Natural killer cell (primary cell): ENCODE data around the gene THBS1. TPM values are rescaled to one million over a fixed set of nuclear protein-coding genes. Genes with fewer than 3 reads are reported as not detected.

ENCODE experiments used
- ATAC-seq, 3 donors: fragments of 150-1000 bp in 2 of 3; fragments of 200-7000 bp in 1 of 3; cut with Tn5 transposase; 1 replicate in 1 of 3; 2 replicates in 2 of 3; pipeline ENCODE4 v1.10.0; 2021; ENCODE audit warnings: mild to moderate bottlenecking in 2 of 3, moderate library complexity in 2 of 3
- DNase-seq, 2 donors: peaks; one replicate each; pipeline versions ENCODE4 v3.0.0 to v3.0.0-alpha.2; 2013 to 2021; ENCODE audit warnings: mixed read lengths in 1 of 2
- H3K27ac ChIP-seq: one replicate; pipeline ENCODE4 v1.5.1; 2013; ENCODE audit warnings: mild to moderate bottlenecking, low read length
- H3K27me3 ChIP-seq: one replicate; pipeline ENCODE4 v1.6.1; 2013; ENCODE audit warnings: low read length; ENCODE audit not compliant: control insufficient read depth, insufficient read depth
- H3K36me3 ChIP-seq: one replicate; pipeline ENCODE4 v1.6.1; 2013; ENCODE audit warnings: low read length; ENCODE audit not compliant: control insufficient read depth, insufficient read depth
- H3K4me1 ChIP-seq: one replicate; pipeline ENCODE4 v1.6.1; 2013; ENCODE audit warnings: low read length; ENCODE audit not compliant: control insufficient read depth, insufficient read depth
- H3K4me3 ChIP-seq: one replicate; pipeline ENCODE4 v1.5.1; 2013; ENCODE audit warnings: low read length
- H3K9me3 ChIP-seq: one replicate; pipeline ENCODE4 v1.6.1; 2013; ENCODE audit warnings: low read length; ENCODE audit not compliant: control insufficient read depth, insufficient read depth
- H3K27ac Mint-ChIP-seq, 2 donors: one replicate each; pipeline ENCODE4 v1.8.0; 2022; ENCODE audit warnings: mild to moderate bottlenecking in 2 of 2, mixed read lengths in 2 of 2, moderate library complexity in 1 of 2
- H3K27me3 Mint-ChIP-seq, 2 donors: one replicate each; pipeline ENCODE4 v1.8.0; 2022; ENCODE audit warnings: low read depth in 2 of 2, mixed read lengths in 2 of 2
- H3K36me3 Mint-ChIP-seq: one replicate; pipeline ENCODE4 v1.8.0; 2022; ENCODE audit warnings: mixed read lengths
- H3K4me1 Mint-ChIP-seq, 2 donors: one replicate each; pipeline ENCODE4 v1.8.0; 2022; ENCODE audit warnings: mixed read lengths in 2 of 2
- H3K4me3 Mint-ChIP-seq: one replicate; pipeline ENCODE4 v1.8.0; 2022; ENCODE audit warnings: mild to moderate bottlenecking, moderate library complexity, mixed read lengths
- H3K9me3 Mint-ChIP-seq, 2 donors: one replicate each; pipeline ENCODE4 v1.8.0; 2022; ENCODE audit warnings: mixed read lengths in 2 of 2
- WGBS: methylation state at CpG from one replicate; pipeline ENCODE4 v1.1.7; 2013; ENCODE audit warnings: missing lambda C conversion rate; ENCODE audit not compliant: insufficient coverage; 5-methylcytosine and 5-hydroxymethylcytosine counted together
- intact Hi-C: fragments of 100-400 bp; cut with micrococcal nuclease; formaldehyde crosslinking; loops from one replicate; pipeline ENCODE4 v1.14.2; 2022
- total RNA-seq, 4 donors: library from RNA; stranded (reverse); fragments of 120-200 nt in 1 of 4; gene quantifications; one replicate each; pipeline versions ENCODE4 v1.2.3 to v1.2.4, GENCODE V29; 2013 to 2022
- TF ChIP-seq, protein P1 (sequence below): fragments of 200-600 bp; IDR thresholded peaks from one replicate; pipeline ENCODE4 v1.8.0; 2022; ENCODE audit warnings: antibody characterized with exemption

The THBS1 gene
- total RNA-seq, 3 donors from 2014 or later (not counting 1 experiment from before 2014, with no cell fraction given), result 27.1 to 43.3 (median 38.3) TPM

DNA sequence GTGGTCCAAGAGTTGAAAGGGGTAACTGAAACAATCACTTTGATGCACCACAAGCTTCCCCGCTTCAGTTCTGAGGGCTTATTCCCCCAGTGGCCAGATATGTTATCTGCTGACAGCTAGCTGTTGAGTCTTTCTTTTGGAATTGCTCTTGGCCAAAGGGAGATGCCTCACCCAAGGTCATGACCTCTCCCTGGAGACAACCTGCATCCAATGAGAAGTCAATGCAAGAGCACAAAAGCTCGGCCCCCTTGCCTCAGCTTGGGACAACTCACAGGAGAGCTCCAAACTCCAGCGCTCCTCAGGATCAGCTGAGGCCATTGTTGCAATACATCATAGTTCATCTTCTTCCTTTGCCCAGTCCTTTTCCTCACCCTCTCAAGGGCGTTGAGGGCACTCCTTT, 31.0 kb upstream of the THBS1 start:
- WGBS, result 89% methylated on average over 4 of the region's 4 CpGs
- H3K27ac Mint-ChIP-seq, result no peak overlapping the region
- no peak for DNase-seq

DNA sequence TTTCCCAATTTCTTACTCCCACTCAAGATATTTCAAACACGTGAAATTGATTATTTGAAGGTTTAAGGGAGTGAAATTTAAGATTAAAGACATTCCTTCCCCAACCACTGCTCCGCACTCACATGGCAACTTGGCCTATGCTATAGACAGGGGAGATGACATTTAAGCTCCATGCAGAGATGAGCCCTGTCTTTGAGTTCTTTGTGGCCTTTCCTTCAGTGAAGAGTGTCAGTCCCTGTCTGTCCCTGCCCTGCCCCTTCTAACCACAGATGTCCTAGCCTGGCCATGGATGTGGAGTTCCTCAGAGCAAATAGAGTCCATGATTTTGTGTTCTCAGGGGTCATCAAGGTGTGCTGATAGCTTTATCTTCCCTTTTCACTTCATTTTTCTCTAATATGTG, 29.4 kb upstream of the THBS1 start:
- WGBS, result 83% methylated on average over 1 of the region's 2 CpGs
- Mint-ChIP-seq H3K27ac (no peak overlapping the region), H3K4me3 (no peak overlapping the region), H3K4me1 (peaks cover 8 to 11% of the 10 kb centered on the region in 2 donors), H3K27me3 (peaks cover 20 to 57% of the 10 kb centered on the region in 2 donors), H3K9me3 (no peaks in the 10 kb centered on the region), H3K36me3 (no peaks in the 10 kb centered on the region)
- no peaks in the 10 kb centered on the region for H3K9me3 ChIP-seq
- H3K4me1 ChIP-seq, result no peaks in the 10 kb centered on the region
- ATAC-seq, result no peak
- H3K27me3 ChIP-seq, result peaks cover 4% of the 10 kb centered on the region
- H3K4me3 ChIP-seq, result no peak overlapping the region
- H3K36me3 ChIP-seq, result no peaks in the 10 kb centered on the region
- intact Hi-C loops, result no loop called here
- no peak overlapping the region for H3K27ac ChIP-seq
- no peak for DNase-seq
- TF ChIP-seq, protein P1, sequence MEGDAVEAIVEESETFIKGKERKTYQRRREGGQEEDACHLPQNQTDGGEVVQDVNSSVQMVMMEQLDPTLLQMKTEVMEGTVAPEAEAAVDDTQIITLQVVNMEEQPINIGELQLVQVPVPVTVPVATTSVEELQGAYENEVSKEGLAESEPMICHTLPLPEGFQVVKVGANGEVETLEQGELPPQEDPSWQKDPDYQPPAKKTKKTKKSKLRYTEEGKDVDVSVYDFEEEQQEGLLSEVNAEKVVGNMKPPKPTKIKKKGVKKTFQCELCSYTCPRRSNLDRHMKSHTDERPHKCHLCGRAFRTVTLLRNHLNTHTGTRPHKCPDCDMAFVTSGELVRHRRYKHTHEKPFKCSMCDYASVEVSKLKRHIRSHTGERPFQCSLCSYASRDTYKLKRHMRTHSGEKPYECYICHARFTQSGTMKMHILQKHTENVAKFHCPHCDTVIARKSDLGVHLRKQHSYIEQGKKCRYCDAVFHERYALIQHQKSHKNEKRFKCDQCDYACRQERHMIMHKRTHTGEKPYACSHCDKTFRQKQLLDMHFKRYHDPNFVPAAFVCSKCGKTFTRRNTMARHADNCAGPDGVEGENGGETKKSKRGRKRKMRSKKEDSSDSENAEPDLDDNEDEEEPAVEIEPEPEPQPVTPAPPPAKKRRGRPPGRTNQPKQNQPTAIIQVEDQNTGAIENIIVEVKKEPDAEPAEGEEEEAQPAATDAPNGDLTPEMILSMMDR, result no peak

More for the DNA sequence above, 31.0 kb upstream of the THBS1 start:
- no peak overlapping the region for H3K4me3 ChIP-seq
- Mint-ChIP-seq H3K36me3 (peaks cover 9% of the 10 kb centered on the region), H3K27me3 (peaks cover 20 to 61% of the 10 kb centered on the region in 2 donors), H3K4me1 (peaks cover 8 to 11% of the 10 kb centered on the region in 2 donors), H3K4me3 (no peak overlapping the region), H3K9me3 (peaks cover 0 to 5% of the 10 kb centered on the region in 2 donors)
- no peak overlapping the region for H3K27ac ChIP-seq
- TF ChIP-seq, protein P1, result no peak
- ATAC-seq, result no peak
- H3K36me3 ChIP-seq, result no peaks in the 10 kb centered on the region
- H3K4me1 ChIP-seq, result no peaks in the 10 kb centered on the region
- H3K27me3 ChIP-seq, result peaks cover 10% of the 10 kb centered on the region
- intact Hi-C loops, result no loop called here
- no peaks in the 10 kb centered on the region for H3K9me3 ChIP-seq

DNA sequence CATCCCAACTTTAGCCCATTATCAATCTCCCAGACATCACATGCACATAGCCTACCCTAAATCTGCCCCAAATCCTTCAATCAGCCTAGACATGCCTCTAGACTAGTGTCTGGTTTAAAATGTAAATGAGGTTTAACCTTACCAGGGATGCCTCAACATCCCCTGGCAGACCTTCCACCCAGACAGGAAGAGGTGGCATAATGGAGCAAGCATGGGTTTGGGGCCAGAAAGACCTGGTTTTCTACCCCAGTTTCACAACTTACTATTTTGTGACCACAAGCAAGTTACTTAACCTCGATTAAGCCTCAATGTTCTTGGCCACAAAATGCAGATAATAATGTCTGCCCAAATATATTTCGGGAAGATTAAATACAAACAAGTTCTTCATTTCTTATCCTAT, 28.3 kb upstream of the THBS1 start:
- TF ChIP-seq, protein P1, result no peak
- Histone ChIP-seq H3K4me1 (no peaks in the 10 kb centered on the region), H3K9me3 (no peaks in the 10 kb centered on the region), H3K27ac (no peak overlapping the region), H3K36me3 (no peaks in the 10 kb centered on the region), H3K27me3 (peaks cover 4% of the 10 kb centered on the region), H3K4me3 (no peak overlapping the region)
- intact Hi-C loops, result no loop called here
- ATAC-seq (peak in 1 of 3 donors; percentile 37), DNase-seq (no peak)
- no peaks in the 10 kb centered on the region for H3K36me3 Mint-ChIP-seq
- peaks cover 8 to 11% of the 10 kb centered on the region in 2 donors for H3K4me1 Mint-ChIP-seq
- H3K9me3 Mint-ChIP-seq, result no peaks in the 10 kb centered on the region
- peaks cover 17 to 59% of the 10 kb centered on the region in 2 donors for H3K27me3 Mint-ChIP-seq
- H3K4me3 Mint-ChIP-seq, result no peak overlapping the region
- H3K27ac Mint-ChIP-seq, result no peak overlapping the region
- 13% methylated on average over 2 of the region's 2 CpGs for WGBS
